Non-pigmented ciliary epithelial cell (primary cell): ENCODE results near the gene PKP4.

ENCODE experiments used
- DNase-seq: peaks from one replicate; pipeline ENCODE4 v3.0.0-alpha.2; 2010; ENCODE audit warnings: low read depth

PKP4 gene

GRCh38 chr2:158497486-158497885 is 40.7 kb downstream of the PKP4 start:
- DNase-seq: no peak

DNA sequence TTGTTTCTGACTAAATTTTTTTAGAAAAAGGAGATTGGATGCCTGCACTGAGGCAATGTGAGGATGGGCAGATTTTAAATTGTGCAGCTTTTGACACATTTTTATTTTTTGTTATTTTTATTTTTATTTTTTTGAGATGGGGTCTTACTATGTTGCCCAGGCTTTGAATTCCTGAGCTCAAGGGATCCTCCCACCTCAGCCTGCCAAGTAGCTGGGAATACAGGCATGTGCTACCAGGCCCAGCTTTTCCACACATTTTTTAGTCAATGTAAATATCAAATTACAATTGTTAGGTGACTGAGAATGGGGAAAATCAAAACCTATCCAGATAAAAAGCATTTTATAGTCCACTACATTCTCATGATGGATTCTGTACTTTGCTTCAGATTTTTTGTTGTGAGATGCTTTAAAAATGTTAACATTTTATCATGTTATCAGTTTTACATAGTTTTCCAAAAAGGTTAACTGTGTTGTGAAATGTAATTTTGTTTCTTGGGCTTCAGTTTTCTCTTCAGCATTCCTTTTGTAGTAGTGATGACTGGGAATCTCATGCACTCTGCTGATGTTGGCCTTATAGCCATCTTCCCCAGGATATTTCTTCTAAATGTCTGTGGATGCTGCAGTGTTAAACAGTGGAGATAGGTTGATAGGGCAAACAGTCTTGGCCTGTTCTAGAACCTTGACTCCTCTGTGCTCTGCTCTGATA is 41.4 kb downstream of the PKP4 start:
- no peak for DNase-seq

GRCh38 chr2:158498749-158499136 is 42.0 kb downstream of the PKP4 start:
- no peak for DNase-seq

DNA sequence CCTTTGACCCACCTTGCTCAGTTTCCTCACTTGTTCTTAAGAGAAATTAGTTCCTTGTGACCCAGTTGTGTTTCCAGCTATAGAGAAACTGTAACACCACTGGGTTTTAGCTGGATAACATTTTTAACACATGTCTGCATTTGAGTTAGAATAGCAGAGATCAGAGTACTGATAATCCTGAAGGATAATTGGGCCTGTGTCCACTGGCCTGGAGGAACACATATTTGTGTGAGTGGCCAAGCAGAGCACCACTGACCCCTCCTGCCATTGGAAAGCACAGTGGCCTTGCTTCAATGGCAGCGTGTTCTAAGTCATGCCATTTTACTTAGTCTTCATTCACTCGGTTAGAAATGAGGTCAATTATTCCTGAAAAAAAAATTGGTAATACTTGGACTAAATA is 42.6 kb downstream of the PKP4 start:
- no peak for DNase-seq

GRCh38 chr2:158500333-158500732 is 43.6 kb downstream of the PKP4 start:
- DNase-seq: no peak

- no peak for DNase-seq
Measured at GRCh38 chr2:158501301-158501700, 44.5 kb downstream of the PKP4 start.

DNA sequence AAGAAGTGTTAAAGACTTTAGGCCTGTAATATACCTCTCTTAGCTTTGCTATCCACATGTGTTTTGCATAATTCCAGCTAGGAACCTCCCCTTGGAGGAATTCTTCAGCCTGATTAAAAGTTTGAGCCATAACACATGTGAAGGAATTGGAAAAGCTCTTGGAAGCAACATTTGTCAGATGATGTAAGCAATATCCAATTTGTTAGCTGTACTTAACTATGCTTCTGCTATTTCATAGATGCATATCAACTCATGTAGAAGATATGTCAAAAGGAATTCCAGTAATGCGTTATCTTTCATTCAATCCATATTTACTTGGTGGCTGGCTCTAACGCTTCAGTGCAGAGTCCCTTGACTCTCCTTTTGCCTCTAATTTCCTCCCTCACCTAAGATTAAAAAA is 46.2 kb downstream of the PKP4 start:
- peak; percentile 68 for DNase-seq

GRCh38 chr2:158504088-158504487 is 47.3 kb downstream of the PKP4 start:
- no peak for DNase-seq

DNA sequence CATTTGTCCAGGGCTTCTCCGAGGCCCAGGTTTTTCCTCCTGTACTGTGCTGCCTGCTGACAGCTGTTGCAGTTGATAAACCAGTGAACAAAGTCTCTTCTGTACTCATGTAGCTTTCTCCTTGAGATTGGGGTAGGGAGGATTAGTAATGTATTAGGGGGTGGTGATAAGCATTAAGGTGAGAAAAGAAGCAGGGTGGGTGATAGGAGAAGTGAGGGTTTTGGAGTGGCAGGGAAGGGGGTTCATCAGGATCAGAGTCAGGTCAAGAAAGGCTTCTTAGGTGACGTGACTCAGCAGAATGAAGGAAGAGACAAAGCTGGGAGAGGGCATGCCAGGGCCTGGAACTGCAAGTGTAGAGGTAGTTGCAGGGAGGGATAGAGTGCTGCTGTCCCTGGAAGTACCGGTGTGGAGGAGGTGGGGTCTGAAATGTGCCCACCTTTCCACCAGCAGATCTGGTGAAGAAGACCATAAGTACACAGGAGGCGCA is 48.7 kb downstream of the PKP4 start:
- no peak for DNase-seq

- DNase-seq: no peak
Measured at GRCh38 chr2:158507141-158507540, 50.4 kb downstream of the PKP4 start.

DNA sequence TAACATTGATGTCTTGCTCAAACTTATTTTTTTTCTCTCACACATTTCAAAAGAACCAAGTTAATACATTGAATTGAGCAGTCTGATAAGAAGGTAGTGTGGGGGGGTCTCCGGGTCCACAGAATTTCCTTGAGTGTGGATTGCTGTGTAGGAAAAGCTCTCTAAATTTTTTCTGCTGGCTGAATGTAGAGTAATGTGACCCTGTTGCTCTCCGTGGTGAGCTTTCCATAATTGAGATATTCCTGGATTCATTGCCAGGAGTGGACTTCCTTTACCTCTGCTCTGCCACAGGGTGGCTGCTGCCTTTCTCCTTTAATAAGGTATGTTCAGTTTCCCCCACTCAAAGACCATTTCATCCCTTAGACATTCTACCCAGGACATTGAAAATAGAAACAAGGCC is 50.9 kb downstream of the PKP4 start:
- no peak for DNase-seq

- DNase-seq: no peak
Measured at GRCh38 chr2:158509928-158510797, 53.4 kb downstream of the PKP4 start.

DNA sequence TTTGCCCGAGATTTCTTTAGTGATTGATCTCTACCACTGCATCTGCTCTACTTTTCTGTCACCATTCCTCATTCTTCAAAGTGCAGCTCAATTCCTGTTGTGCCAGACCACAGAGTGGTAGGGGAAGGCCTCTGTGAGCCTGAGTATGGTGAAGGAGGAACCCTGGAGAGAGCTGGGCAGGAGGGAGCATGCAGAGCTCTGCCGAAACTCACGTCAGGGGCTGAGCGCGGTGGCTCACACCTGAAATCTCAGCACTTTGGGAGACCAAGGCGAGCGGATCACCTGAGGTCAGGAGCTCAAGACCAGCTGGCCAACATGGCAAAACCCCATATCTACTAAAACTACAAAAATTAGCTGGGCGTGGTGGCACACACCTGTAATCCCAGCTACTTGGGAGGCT is 54.1 kb downstream of the PKP4 start:
- no peak for DNase-seq

GRCh38 chr2:158511706-158512105 is 55.0 kb downstream of the PKP4 start:
- DNase-seq: no peak

DNA sequence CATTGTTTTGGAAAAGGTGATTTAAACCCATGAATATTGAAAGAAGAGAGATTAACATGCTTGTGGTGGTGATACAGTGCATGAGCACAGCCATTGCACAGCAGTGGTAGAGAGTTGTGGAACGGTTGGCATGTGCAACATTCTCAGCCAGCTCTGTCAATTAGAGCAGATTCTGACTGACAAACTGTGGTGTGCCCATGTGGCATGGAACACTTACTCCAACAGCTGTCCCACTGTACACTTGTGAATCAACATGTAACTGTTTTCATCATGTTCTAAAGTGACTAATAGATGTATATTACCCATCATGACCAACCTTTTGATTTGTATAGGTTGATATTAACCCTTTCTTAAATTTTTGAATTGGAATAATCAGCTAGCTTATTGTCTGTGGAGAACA is 55.6 kb downstream of the PKP4 start:
- DNase-seq: no peak

DNA sequence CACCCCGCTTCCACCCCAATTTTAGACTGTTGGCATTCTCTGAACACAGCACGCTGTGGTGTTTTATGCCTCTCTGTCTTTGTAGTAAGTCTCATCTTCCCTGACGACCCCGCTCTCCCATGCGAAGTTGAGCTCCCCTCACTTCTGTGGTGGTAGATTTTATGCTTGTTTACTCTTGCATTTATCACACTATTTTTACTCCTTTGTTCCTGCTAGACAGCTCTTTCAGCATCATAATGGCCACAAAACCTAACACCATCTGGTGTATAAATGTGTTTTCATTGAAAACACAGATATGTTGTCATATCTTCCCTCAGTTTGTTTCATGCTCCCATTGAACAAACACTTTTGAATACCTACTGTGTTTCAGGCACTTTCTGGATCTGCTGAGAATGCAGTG is 57.1 kb downstream of the PKP4 start:
- DNase-seq: no peak

DNA sequence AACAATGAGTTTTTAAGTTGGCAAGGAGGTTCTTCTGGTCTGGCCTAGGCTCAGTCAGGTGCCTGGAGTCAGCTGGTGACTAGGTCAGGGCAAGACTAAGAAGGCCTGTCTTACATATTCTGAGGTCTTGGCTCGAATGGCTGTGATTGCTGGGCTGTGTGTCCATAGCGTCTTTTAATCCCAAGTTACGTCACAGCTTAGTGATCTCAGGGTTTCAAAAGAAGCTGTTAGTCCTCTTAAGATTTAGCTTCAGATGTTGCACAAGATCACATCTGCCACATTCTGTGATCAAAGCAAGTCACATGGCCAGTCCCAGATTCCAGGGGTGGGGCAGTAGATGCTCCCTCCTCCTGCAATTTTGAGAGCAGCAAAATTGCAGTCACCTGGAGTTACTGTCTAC is 61.3 kb downstream of the PKP4 start:
- DNase-seq: no peak

GRCh38 chr2:158519481-158519880 is 62.7 kb downstream of the PKP4 start:
- DNase-seq: no peak

GRCh38 chr2:158529379-158530259 is 72.9 kb downstream of the PKP4 start:
- no peak for DNase-seq

DNA sequence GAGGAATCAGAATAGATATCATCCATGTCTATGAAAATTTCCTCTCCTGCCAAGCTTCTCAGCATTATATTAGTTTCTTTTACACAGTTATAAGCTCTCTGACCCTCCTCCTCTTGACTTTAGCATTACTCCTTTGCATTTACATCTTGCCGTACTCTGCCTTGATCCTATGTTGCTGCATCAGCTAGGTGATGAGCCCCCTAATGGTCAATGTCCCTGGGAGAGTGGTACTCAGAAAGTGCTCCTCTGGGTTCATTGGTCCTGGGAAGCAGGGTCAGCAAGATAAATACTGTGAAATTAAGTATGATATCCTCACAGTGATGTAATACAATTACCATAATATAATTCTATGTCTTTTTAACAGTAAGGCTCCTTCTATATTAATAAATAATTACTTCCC is 74.1 kb downstream of the PKP4 start:
- DNase-seq: no peak

DNA sequence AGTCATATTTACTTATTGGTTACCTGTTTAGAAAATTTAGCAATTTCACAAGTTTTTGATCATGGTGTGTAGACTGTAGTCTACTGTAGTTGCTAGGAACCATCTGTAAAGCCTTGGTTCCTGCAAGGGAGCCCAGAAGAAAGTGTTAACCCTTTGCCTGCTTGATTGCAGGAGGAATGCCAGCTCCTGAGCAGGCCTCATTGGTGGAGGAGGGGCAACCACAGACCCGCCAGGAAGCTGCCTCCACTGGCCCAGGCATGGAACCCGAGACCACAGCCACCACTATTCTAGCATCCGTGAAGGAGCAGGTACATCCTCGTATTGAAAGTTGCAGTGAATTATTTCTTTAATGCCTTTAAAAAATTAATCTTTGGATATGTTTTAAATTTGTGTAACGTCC is 76.3 kb downstream of the PKP4 start:
- no peak for DNase-seq
